Measurements from ENCODE around the gene NSD1.

- TF ChIP-seq CTCF (IDR thresholded peaks at IDR 0.05) (no peak), POLR2A (IDR thresholded peaks at IDR 0.05) (no peak)
Measured at GRCh38 chr5:177232761-177233160, 99.2 kb downstream of the NSD1 start.

All from thyroid gland (tissue), 4 donors.